HCT116 (cell line): Measurements from ENCODE around the gene EHMT1. TPM values are rescaled to one million over a fixed set of nuclear protein-coding genes. Genes with fewer than 3 reads are reported as not detected.
A peak's percentile ranks its signal among the peaks of the same experiment; 100 is the strongest.

Source experiments
- ATAC-seq: fragments of 200-7000 bp; cut with Tn5 transposase; 2 replicates; pipeline ENCODE4 v1.9.1; 2020; ENCODE audit warnings: mild to moderate bottlenecking, moderate library complexity
- BruUV-seq: library from RNA; stranded (reverse); fragments of 400-500 nt; replicated peaks from 2 replicates; lab custom pipeline; 2021; lab: Mats Ljungman, UMichigan
- CTCF ChIA-PET: fragments of 300-600 bp; sonication (Branson Sonifier 250); formaldehyde crosslinking; loops from one replicate; lab custom pipeline; 2021; ENCODE audit warnings: antibody characterized with exemption; lab: Charles Lee
- POLR2A ChIA-PET: fragments of 300-600, 350-600 bp; sonication (Branson Sonifier 250); formaldehyde crosslinking; loops from one replicate; lab custom pipeline; 2021; ENCODE audit warnings: antibody characterized with exemption; lab: Charles Lee
- RAD21 ChIA-PET, 2 experiments: fragments of 300-600 bp; sonication (Branson Sonifier 250); formaldehyde crosslinking; loops; one replicate each; lab custom pipeline; 2023; ENCODE audit warnings: low total read pairs in 2 of 2; ENCODE audit not compliant: uncharacterized antibody in 2 of 2, unreplicated experiment in 2 of 2, low non-redundant PET in 1 of 2; lab: Charles Lee
- DNase-seq: peaks from one replicate; pipeline ENCODE4 v3.0.0-alpha.2; 2010; ENCODE audit warnings: low read depth, low spot score
- H2AFZ ChIP-seq: fragments of 200-600 bp; shearing (Covaris generic), sonication (generic); 2 replicates; pipeline ENCODE4 v1.6.1; 2017; ENCODE audit warnings: low read depth, mixed run types, mixed read lengths, antibody characterized with exemption, low read length; ENCODE audit not compliant: poor library complexity, severe bottlenecking
- H3K27ac ChIP-seq: 2 replicates; pipeline ENCODE4 v1.5.1; 2012; ENCODE audit warnings: low read depth, low read length
- H3K27me3 ChIP-seq: fragments of 200-600 bp; sonication (generic); 2 replicates; pipeline ENCODE4 v1.6.1; 2016; ENCODE audit warnings: mixed run types, low read length, mixed read lengths; ENCODE audit not compliant: insufficient read depth
- H3K36me3 ChIP-seq, 2 experiments: fragments of 200-500 bp in 1 of 2; fragments of 200-600 bp in 1 of 2; sonication (Bioruptor generic) in 1 of 2; sonication (generic) in 1 of 2; 2 replicates each; pipeline versions ENCODE4 v1.5.1 to v1.6.1; 2014 to 2016; ENCODE audit warnings: low read length in 2 of 2, inconsistent platforms in 1 of 2, mixed read lengths in 1 of 2, mixed run types in 1 of 2; ENCODE audit not compliant: insufficient read depth in 2 of 2, control insufficient read depth in 1 of 2
- H3K4me1 ChIP-seq, 2 experiments: fragments of 200-600 bp in 1 of 2; sonication (generic) in 1 of 2; 2 replicates each; pipeline versions ENCODE4 v1.5.1 to v1.6.1; 2012 to 2017; ENCODE audit warnings: low read length in 2 of 2, inconsistent platforms in 1 of 2, mild to moderate bottlenecking in 1 of 2, mixed read lengths in 1 of 2, mixed run types in 1 of 2, moderate library complexity in 1 of 2; ENCODE audit not compliant: insufficient read depth in 2 of 2, control insufficient read depth in 1 of 2
- H3K4me2 ChIP-seq: fragments of 200-600 bp; sonication (generic); 2 replicates; pipeline ENCODE4 v1.6.1; 2017; ENCODE audit warnings: mixed run types, low read length, mixed read lengths
- H3K4me3 ChIP-seq, 2 experiments: fragments of 200-600 bp in 1 of 2; sonication (generic) in 1 of 2; replicated peaks in 1 of 2; 2 replicates each; pipeline ENCODE4 v1.5.1; 2011 to 2016; ENCODE audit warnings: low read length in 2 of 2, control low read depth in 1 of 2, low read depth in 1 of 2, mild to moderate bottlenecking in 1 of 2, mixed read lengths in 1 of 2, mixed run types in 1 of 2
- H3K79me2 ChIP-seq: fragments of 200-600 bp; sonication (generic); 2 replicates; pipeline ENCODE4 v1.6.1; 2017; ENCODE audit warnings: mild to moderate bottlenecking, mixed run types, low read length, moderate library complexity, mixed read lengths; ENCODE audit not compliant: insufficient read depth
- H3K9ac ChIP-seq: fragments of 200-600 bp; sonication (generic); 2 replicates; pipeline ENCODE4 v1.6.1; 2016; ENCODE audit warnings: low read length, mixed read lengths
- H3K9me2 ChIP-seq: fragments of 200-600 bp; sonication (generic), shearing (Covaris generic); 2 replicates; pipeline ENCODE4 v1.6.1; 2017; ENCODE audit warnings: mixed run types, mild to moderate bottlenecking, moderate library complexity; ENCODE audit not compliant: insufficient read depth
- H3K9me3 ChIP-seq, 2 experiments: fragments of 200-500 bp in 1 of 2; fragments of 200-600 bp in 1 of 2; sonication (Bioruptor generic) in 1 of 2; sonication (generic) in 1 of 2; 2 replicates each; pipeline ENCODE4 v1.6.1; 2014 to 2017; ENCODE audit warnings: low read length in 2 of 2, mixed read lengths in 2 of 2, inconsistent platforms in 1 of 2, low read depth in 1 of 2, mild to moderate bottlenecking in 1 of 2, mixed run types in 1 of 2, moderate library complexity in 1 of 2; ENCODE audit not compliant: control insufficient read depth in 1 of 2, insufficient read depth in 1 of 2
- H4K20me1 ChIP-seq: fragments of 200-600 bp; sonication (generic), shearing (Covaris generic); 2 replicates; pipeline ENCODE4 v1.6.1; 2017; ENCODE audit warnings: mixed run types, mild to moderate bottlenecking, moderate library complexity; ENCODE audit not compliant: insufficient read depth
- CBX3 ChIP-seq: IDR thresholded peaks from 2 replicates; pipeline ENCODE4 v1.6.1; 2012; ENCODE audit warnings: low read depth
- CTCF ChIP-seq, 3 experiments: fragments of 200-600 bp in 1 of 3; sonication (generic) in 1 of 3; IDR thresholded peaks in 2 of 3; conservative IDR thresholded peaks in 1 of 3; 2 replicates each; pipeline ENCODE4 v1.5.1; 2012 to 2017; ENCODE audit warnings: low read depth in 2 of 3, low read length in 2 of 3, antibody characterized with exemption in 1 of 3, borderline replicate concordance in 1 of 3, control low read depth in 1 of 3, mild to moderate bottlenecking in 1 of 3, mixed read lengths in 1 of 3, mixed run types in 1 of 3, moderate library complexity in 1 of 3; ENCODE audit not compliant: insufficient read depth in 1 of 3
- EZH2 ChIP-seq: fragments of 200-600 bp; sonication (generic); IDR thresholded peaks from 2 replicates; pipeline ENCODE4 v1.6.1; 2017; ENCODE audit warnings: antibody characterized with exemption, mixed run types
- FOSL1 ChIP-seq: IDR thresholded peaks from 2 replicates; pipeline ENCODE4 v1.6.1; 2012; ENCODE audit warnings: low read depth
- POLR2A ChIP-seq: IDR thresholded peaks from 2 replicates; pipeline ENCODE4 v1.7.0; 2011; ENCODE audit warnings: borderline replicate concordance; ENCODE audit not compliant: insufficient read depth, insufficient read length; ENCODE audit errors: extremely low read depth
- RAD21 ChIP-seq: IDR thresholded peaks from 2 replicates; pipeline ENCODE4 v1.6.1; 2012; ENCODE audit warnings: low read depth, mild to moderate bottlenecking
- SIN3A ChIP-seq: IDR thresholded peaks from 2 replicates; pipeline ENCODE4 v1.6.1; 2012; ENCODE audit warnings: low read depth
- TCF7L2 ChIP-seq: IDR thresholded peaks from 2 replicates; pipeline ENCODE4 v1.7.0; 2011; ENCODE audit warnings: borderline replicate concordance, inconsistent platforms; ENCODE audit not compliant: insufficient read depth, insufficient read length; ENCODE audit errors: extremely low read depth
- ZBTB33 ChIP-seq: IDR thresholded peaks from 2 replicates; pipeline ENCODE4 v1.6.1; 2011; ENCODE audit warnings: mild to moderate bottlenecking, low read length, moderate library complexity; ENCODE audit not compliant: insufficient replicate concordance; ENCODE audit errors: extremely low read depth
- ZFX ChIP-seq: fragments of 450-650 bp; IDR thresholded peaks from 2 replicates; pipeline ENCODE4 v1.6.1; 2017
- ZNF274 ChIP-seq: fragments of 200-500 bp; sonication (Bioruptor generic); IDR thresholded peaks from 2 replicates; pipeline ENCODE4 v1.6.1; 2014; ENCODE audit warnings: mild to moderate bottlenecking, low read depth, low read length, inconsistent platforms
- intact Hi-C: fragments of 100-400 bp; cut with micrococcal nuclease; formaldehyde crosslinking; loops from 2 replicates; pipeline ENCODE4 v1.10.0; 2022
- total RNA-seq: library from RNA; stranded (reverse); gene quantifications from one replicate; pipeline ENCODE4 v1.2.1, GENCODE V29; 2021; ENCODE audit not compliant: unreplicated experiment
- TF ChIP-seq, protein P1 (sequence below): IDR thresholded peaks from 2 replicates; pipeline ENCODE4 v1.6.1; 2012
- TF ChIP-seq, protein P2 (sequence below): IDR thresholded peaks from 2 replicates; pipeline ENCODE4 v1.6.1; 2012

Gene EHMT1
- total RNA-seq, 1 experiment from 2014 or later: 86.1 TPM

GRCh38 chr9:137607141-137607857 is 11.5 kb upstream of the EHMT1 start:
- TF ChIP-seq EZH2: no peak
- no peak for TF ChIP-seq ZNF274
- ATAC-seq (no peak), DNase-seq (no peak)
- Histone ChIP-seq H3K27ac (peak overlapping the region; percentile 94; the same call in 1 of the 2 replicates), H3K9me2 (no peaks in the 10 kb centered on the region), H3K27me3 (no peaks in the 10 kb centered on the region), H3K9ac (peak overlapping the region; percentile 86), H3K36me3 (no peaks in the 10 kb centered on the region), H3K79me2 (peaks cover 42% of the 10 kb centered on the region; the same call in 1 of the 2 replicates), H3K9me3 (no peaks in the 10 kb centered on the region), H4K20me1 (no peaks in the 10 kb centered on the region), H3K4me1 (peaks cover 32 to 70% of the 10 kb centered on the region in 2 experiments), H3K4me3 (peak overlapping the region; percentile 65 to 85), H3K4me2 (peak overlapping the region; percentile 98), H2AFZ (no peak overlapping the region)
- intact Hi-C loops: no loop called here
- ChIA-PET RAD21 (no interaction called here), CTCF (no interaction called here), POLR2A (no interaction called here)
- BruUV-seq: TSS peak; percentile 51

GRCh38 chr9:137610944-137611343 is 7.9 kb upstream of the EHMT1 start:
- Histone ChIP-seq H3K79me2 (peaks cover 51% of the 10 kb centered on the region; the same call in 1 of the 2 replicates), H3K9ac (peak overlapping the region; percentile 92), H3K4me2 (peak overlapping the region; percentile 100), H3K36me3 (peaks cover 0 to 26% of the 10 kb centered on the region in 2 experiments; a peak in 2 of 4 replicates), H4K20me1 (no peaks in the 10 kb centered on the region), H3K9me3 (no peaks in the 10 kb centered on the region), H3K27ac (peak overlapping the region; percentile 99), H3K27me3 (no peaks in the 10 kb centered on the region), H2AFZ (no peak overlapping the region), H3K9me2 (no peaks in the 10 kb centered on the region), H3K4me3 (peak overlapping the region; percentile 29 to 62; a peak in 3 of 4 replicates), H3K4me1 (peaks cover 47 to 74% of the 10 kb centered on the region in 2 experiments)
- intact Hi-C loops: loop anchor here (5.0 kb wide), 1 partner anchor 34 kb away; the partner anchor contains the start of gene DPH7
- CTCF ChIA-PET: no interaction called here
- BruUV-seq: no TSS peak
- RAD21 ChIA-PET: interaction anchor here in 1 of 2 experiments (0.6 kb wide), 1 partner anchor 59 kb away, joined by 6 read pairs; the partner anchor contains the start of gene MRPL41
- no peak for ATAC-seq
- DNase-seq: no peak
- TF ChIP-seq ZBTB33 (no peak), ZFX (no peak), CBX3 (no peak), SIN3A (no peak), CTCF (IDR thresholded peaks at IDR 0.05 in 2 of 3, conservative IDR thresholded peaks at IDR 0.05 in 1 of 3; ENCODE audit: borderline replicate concordance in 1 of 3, insufficient read depth in 1 of 3, low read depth in 2 of 3, low read length in 2 of 3) (no peak), TCF7L2 (no peak), FOSL1 (no peak), ZNF274 (no peak), RAD21 (no peak), POLR2A (no peak)
- TF ChIP-seq, protein P1, sequence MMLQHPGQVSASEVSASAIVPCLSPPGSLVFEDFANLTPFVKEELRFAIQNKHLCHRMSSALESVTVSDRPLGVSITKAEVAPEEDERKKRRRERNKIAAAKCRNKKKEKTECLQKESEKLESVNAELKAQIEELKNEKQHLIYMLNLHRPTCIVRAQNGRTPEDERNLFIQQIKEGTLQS: no peak
- TF ChIP-seq, protein P2, sequence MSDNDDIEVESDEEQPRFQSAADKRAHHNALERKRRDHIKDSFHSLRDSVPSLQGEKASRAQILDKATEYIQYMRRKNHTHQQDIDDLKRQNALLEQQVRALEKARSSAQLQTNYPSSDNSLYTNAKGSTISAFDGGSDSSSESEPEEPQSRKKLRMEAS: no peak
- POLR2A ChIA-PET: interaction anchor here (1.3 kb wide), 1 partner anchor 20 kb away, joined by 5 read pairs; no protein-coding TSS in a partner anchor
